Myometrial cell (primary cell): ENCODE data around the gene USP34. TPM values are rescaled to one million over a fixed set of nuclear protein-coding genes. Genes with fewer than 3 reads are reported as not detected.

Experiments used
- total RNA-seq: library from RNA; depleted of rRNA; stranded (reverse); fragments of >200 nt; gene quantifications from 2 replicates; pipeline ENCODE4 v1.2.3, GENCODE V29; 2015

The USP34 gene, protein sequence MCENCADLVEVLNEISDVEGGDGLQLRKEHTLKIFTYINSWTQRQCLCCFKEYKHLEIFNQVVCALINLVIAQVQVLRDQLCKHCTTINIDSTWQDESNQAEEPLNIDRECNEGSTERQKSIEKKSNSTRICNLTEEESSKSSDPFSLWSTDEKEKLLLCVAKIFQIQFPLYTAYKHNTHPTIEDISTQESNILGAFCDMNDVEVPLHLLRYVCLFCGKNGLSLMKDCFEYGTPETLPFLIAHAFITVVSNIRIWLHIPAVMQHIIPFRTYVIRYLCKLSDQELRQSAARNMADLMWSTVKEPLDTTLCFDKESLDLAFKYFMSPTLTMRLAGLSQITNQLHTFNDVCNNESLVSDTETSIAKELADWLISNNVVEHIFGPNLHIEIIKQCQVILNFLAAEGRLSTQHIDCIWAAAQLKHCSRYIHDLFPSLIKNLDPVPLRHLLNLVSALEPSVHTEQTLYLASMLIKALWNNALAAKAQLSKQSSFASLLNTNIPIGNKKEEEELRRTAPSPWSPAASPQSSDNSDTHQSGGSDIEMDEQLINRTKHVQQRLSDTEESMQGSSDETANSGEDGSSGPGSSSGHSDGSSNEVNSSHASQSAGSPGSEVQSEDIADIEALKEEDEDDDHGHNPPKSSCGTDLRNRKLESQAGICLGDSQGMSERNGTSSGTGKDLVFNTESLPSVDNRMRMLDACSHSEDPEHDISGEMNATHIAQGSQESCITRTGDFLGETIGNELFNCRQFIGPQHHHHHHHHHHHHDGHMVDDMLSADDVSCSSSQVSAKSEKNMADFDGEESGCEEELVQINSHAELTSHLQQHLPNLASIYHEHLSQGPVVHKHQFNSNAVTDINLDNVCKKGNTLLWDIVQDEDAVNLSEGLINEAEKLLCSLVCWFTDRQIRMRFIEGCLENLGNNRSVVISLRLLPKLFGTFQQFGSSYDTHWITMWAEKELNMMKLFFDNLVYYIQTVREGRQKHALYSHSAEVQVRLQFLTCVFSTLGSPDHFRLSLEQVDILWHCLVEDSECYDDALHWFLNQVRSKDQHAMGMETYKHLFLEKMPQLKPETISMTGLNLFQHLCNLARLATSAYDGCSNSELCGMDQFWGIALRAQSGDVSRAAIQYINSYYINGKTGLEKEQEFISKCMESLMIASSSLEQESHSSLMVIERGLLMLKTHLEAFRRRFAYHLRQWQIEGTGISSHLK (N-terminal part only)
- total RNA-seq: 49.3 and 67.3 TPM in 2 replicates

DNA sequence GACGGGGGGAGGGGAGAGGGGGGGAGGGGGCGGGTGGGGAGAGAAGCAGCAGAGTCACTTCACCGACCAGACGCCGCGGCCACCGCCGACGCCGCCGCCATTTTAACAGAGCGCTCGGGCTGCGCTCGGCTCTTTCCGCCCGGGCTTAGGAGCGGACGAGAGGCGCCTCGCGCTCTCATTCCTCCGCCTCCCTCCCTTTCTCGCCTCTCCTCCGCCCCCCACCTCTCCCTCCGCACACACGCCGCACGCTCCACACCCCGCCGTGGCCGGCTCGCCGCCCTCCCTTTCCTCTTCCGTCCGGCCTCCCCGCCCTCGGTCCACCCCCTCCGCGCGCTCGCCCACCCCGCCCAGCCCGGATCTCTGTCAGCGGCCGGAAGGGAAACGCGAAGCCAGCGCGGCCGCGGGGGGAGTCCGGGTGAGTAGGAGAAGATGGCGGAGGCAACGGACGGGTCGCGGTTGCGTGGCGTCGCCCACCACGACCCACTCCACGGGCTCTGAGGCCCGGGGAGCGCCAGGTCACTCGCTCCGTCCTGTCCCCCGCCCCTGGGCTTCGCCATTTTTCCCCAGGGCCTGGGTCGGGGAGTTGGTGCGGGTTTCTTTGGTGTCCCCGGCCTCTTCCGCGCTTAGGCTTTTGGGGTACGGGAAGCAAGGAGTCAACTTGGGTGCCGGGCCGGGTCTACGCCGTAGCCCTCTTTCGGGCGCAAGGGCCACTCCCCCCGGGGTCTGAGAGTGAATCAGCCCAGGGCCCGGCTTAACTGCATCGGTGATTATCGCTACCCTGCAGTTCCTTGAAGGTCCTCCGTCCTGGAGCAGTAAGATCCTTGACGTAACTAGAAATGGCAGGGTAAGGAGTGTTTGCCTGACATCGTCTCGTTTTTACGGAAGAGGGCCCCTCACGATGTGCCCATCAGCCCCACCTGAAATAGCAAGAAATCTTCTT lies at the start of gene USP34:
Gene USP34 (minus strand): TSS at position 123 of the 940 bp plus-strand sequence. CDS start 395 bp downstream, outside the sequence.

DNA sequence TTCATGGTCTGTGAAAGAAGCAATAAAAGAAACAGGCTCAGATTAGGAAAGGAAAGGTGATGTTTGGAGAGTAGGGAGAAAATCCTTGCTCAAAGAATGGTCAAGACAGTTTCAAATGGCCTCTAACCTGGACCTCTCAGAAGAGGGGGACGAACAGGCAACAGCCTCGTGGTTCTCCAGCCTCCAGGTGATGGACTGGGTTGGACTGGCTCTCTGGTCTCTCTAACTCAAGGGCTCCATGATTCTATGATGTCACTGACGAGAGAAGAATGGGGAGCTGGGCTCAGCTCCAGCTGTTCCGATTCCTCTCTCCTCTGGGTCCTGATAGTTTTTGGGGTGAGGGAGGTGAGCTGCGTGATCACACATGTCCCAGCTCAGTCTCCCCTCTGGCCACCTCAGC lies 309.0 kb downstream of the USP34 start, which contains the start of gene C2orf74:
Gene C2orf74 (plus strand): TSS at position 301 of the 400 bp plus-strand sequence. CDS start 327 bp downstream, outside the sequence.

Other genes starting within 250 kb of the USP34 start
- gene XPO1, start 67.3 kb upstream of the USP34 start, total RNA-seq: 71.5 and 105 TPM in 2 replicates